Measurements from ENCODE around the gene CROCC.

DNA sequence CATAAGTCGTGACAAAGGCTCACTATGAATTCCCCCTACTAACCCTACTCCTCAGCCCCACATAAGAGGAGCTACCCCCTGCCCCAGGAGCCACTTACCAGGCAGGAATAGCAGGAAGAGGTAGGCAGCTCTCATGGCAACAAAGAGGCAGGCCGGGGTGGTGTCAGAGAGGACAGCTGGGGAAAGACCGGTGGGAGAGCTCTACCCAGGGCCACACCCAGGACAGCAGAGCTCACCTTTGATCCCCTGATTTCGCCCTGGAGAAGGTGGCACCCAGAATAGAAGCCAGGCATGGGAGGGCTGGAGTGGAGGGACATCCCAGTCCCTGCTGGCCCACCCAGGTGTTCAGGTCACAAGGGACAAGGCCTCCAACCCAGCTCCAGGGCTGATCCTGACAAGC, 56.4 kb downstream of the CROCC start:
- TF ChIP-seq CTCF (IDR thresholded peaks at IDR 0.05) (no peak), POLR2A (IDR thresholded peaks at IDR 0.05) (no peak), POLR2AphosphoS5 (IDR thresholded peaks at IDR 0.05) (no peak)

All from gastroesophageal sphincter (tissue), 3 donors.